SU-DHL-6 (cell line): ENCODE measurements around the gene INPP5K.

ENCODE experiments used
- H2AFZ ChIP-seq: fragments of 200-600 bp; sonication (generic); 2 replicates; pipeline ENCODE4 v1.6.1; 2014; ENCODE audit warnings: low read depth, mild to moderate bottlenecking, moderate library complexity, mixed read lengths, antibody characterized with exemption, low read length; ENCODE audit not compliant: severe bottlenecking
- H3F3A ChIP-seq: fragments of 200-600 bp; shearing (Covaris generic); 2 replicates; pipeline ENCODE4 v1.6.0; 2016; ENCODE audit warnings: antibody characterized with exemption, mild to moderate bottlenecking; ENCODE audit not compliant: insufficient read depth
- H3K27ac ChIP-seq: fragments of 200-600 bp; sonication (generic); 2 replicates; pipeline ENCODE4 v1.5.1; 2016; ENCODE audit warnings: low read depth, mild to moderate bottlenecking, low read length, moderate library complexity, mixed read lengths
- H3K27me3 ChIP-seq: fragments of 200-600 bp; sonication (generic), shearing (Covaris generic); 2 replicates; pipeline ENCODE4 v1.6.0; 2014; ENCODE audit warnings: mild to moderate bottlenecking, low read length
- H3K36me3 ChIP-seq: fragments of 200-600 bp; sonication (generic); 2 replicates; pipeline ENCODE4 v1.6.1; 2014; ENCODE audit warnings: mild to moderate bottlenecking, low read length, mixed read lengths
- H3K4me2 ChIP-seq: fragments of 300-600, 200-600 bp; shearing (Covaris generic), sonication (generic); 2 replicates; pipeline ENCODE4 v1.6.0; 2014; ENCODE audit warnings: low read length, low read depth, mild to moderate bottlenecking; ENCODE audit not compliant: poor library complexity, severe bottlenecking
- H3K4me3 ChIP-seq: fragments of 200-600 bp; sonication (generic); 2 replicates; pipeline ENCODE4 v1.5.1; 2014; ENCODE audit warnings: antibody characterized with exemption, low read length, mild to moderate bottlenecking, mixed read lengths; ENCODE audit not compliant: insufficient read depth, poor library complexity, severe bottlenecking
- H3K79me2 ChIP-seq: fragments of 200-600 bp; sonication (generic); 2 replicates; pipeline ENCODE4 v1.6.1; 2014; ENCODE audit warnings: mild to moderate bottlenecking, low read length, moderate library complexity; ENCODE audit not compliant: insufficient read depth
- H3K9ac ChIP-seq: fragments of 200-600 bp; sonication (generic); 2 replicates; pipeline ENCODE4 v1.7.0; 2014; ENCODE audit warnings: mild to moderate bottlenecking, low read length
- H3K9me2 ChIP-seq: fragments of 200-600 bp; sonication (generic); replicated peaks from 2 replicates; pipeline ENCODE4 v1.6.1; 2014; ENCODE audit warnings: low read length; ENCODE audit not compliant: insufficient read depth
- H3K9me3 ChIP-seq: fragments of 200-600 bp; sonication (generic); 2 replicates; pipeline ENCODE4 v1.6.1; 2014; ENCODE audit warnings: low read length, mixed read lengths; ENCODE audit not compliant: insufficient read depth
- H4K20me1 ChIP-seq: fragments of 200-600 bp; sonication (generic); 2 replicates; pipeline ENCODE4 v1.6.1; 2014; ENCODE audit warnings: low read depth, mild to moderate bottlenecking, antibody characterized with exemption, low read length, moderate library complexity, mixed read lengths
- EZH2phosphoT487 ChIP-seq: fragments of 200-600 bp; sonication (generic), shearing (Covaris generic); conservative IDR thresholded peaks from 2 replicates; pipeline ENCODE4 v1.6.1; 2018; ENCODE audit warnings: mild to moderate bottlenecking, antibody characterized with exemption, low read length, moderate library complexity, mixed read lengths
- TF ChIP-seq, protein P1 (sequence below): fragments of 200-600 bp; sonication (generic); IDR thresholded peaks from one replicate; pipeline ENCODE4 v1.5.1; 2017; ENCODE audit warnings: antibody characterized with exemption, mild to moderate bottlenecking, low read length, moderate library complexity; ENCODE audit not compliant: insufficient read depth, poor library complexity, severe bottlenecking

Gene INPP5K

DNA sequence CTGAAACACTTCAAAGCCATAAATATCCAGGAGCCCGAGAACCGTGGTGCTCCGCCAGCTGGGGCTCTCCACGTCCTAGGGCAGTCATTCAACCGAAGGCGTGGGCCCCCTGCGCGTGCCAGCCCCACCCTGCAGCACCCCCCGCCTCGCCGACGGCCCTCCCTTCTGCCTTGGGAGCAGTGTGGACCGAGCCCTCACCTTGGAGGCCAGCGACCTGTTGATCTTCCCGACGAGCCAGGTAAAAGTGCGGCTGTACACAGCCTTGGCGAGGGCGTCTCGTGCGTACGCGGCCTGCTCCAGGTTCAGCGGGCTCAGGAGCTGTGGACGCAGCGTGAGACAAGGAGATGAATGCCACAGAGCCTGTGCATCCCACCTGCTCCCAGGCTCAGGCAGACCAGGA, 38.0 kb downstream of the INPP5K start:
- Histone ChIP-seq H3K4me3 (no peak overlapping the region), H3F3A (no peaks in the 10 kb centered on the region), H3K36me3 (no peaks in the 10 kb centered on the region), H3K9me3 (no peaks in the 10 kb centered on the region), H3K9me2 (no peaks in the 10 kb centered on the region), H3K79me2 (no peaks in the 10 kb centered on the region), H3K4me2 (no peak overlapping the region), H2AFZ (no peak overlapping the region), H3K9ac (no peak overlapping the region), H4K20me1 (no peaks in the 10 kb centered on the region), H3K27me3 (no peaks in the 10 kb centered on the region), H3K27ac (no peak overlapping the region)
- TF ChIP-seq EZH2phosphoT487 = no peak
- TF ChIP-seq, protein P1, sequence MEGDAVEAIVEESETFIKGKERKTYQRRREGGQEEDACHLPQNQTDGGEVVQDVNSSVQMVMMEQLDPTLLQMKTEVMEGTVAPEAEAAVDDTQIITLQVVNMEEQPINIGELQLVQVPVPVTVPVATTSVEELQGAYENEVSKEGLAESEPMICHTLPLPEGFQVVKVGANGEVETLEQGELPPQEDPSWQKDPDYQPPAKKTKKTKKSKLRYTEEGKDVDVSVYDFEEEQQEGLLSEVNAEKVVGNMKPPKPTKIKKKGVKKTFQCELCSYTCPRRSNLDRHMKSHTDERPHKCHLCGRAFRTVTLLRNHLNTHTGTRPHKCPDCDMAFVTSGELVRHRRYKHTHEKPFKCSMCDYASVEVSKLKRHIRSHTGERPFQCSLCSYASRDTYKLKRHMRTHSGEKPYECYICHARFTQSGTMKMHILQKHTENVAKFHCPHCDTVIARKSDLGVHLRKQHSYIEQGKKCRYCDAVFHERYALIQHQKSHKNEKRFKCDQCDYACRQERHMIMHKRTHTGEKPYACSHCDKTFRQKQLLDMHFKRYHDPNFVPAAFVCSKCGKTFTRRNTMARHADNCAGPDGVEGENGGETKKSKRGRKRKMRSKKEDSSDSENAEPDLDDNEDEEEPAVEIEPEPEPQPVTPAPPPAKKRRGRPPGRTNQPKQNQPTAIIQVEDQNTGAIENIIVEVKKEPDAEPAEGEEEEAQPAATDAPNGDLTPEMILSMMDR = no peak

DNA sequence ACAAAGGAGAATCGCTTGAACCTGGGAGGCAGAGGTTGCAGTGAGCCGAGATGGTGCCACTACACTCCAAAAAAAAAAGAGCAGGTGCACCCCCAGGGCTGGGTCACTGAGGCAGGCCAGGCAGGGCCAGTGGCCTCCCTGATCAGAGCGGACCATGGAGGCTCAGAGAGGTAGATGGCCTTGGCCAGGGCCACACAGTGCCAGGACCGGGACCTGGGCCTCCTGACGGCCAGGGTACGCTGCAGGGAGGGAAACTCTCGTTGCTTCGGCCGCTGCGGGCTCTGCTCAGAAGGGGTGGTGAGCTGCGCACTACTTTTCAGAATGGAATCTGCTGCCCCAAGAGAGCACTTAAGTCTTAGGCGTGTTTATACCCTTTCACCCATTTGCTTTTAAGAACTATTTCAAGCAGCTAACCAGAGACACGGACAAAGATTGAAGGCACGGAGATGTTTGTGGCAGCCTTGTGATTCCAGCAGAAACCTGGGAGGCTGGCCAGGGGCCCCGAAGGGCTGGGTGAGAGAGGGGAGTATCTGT, 41.0 kb downstream of the INPP5K start:
- Histone ChIP-seq H3K36me3 (no peaks in the 10 kb centered on the region), H2AFZ (no peak overlapping the region), H3K4me2 (no peak overlapping the region), H3K9me2 (no peaks in the 10 kb centered on the region), H3K4me3 (no peak overlapping the region), H3F3A (no peaks in the 10 kb centered on the region), H4K20me1 (no peaks in the 10 kb centered on the region), H3K27me3 (no peaks in the 10 kb centered on the region), H3K9me3 (no peaks in the 10 kb centered on the region), H3K79me2 (no peaks in the 10 kb centered on the region), H3K27ac (no peak overlapping the region), H3K9ac (no peak overlapping the region)
- TF ChIP-seq, protein P1 = no peak
- TF ChIP-seq EZH2phosphoT487 = no peak

DNA sequence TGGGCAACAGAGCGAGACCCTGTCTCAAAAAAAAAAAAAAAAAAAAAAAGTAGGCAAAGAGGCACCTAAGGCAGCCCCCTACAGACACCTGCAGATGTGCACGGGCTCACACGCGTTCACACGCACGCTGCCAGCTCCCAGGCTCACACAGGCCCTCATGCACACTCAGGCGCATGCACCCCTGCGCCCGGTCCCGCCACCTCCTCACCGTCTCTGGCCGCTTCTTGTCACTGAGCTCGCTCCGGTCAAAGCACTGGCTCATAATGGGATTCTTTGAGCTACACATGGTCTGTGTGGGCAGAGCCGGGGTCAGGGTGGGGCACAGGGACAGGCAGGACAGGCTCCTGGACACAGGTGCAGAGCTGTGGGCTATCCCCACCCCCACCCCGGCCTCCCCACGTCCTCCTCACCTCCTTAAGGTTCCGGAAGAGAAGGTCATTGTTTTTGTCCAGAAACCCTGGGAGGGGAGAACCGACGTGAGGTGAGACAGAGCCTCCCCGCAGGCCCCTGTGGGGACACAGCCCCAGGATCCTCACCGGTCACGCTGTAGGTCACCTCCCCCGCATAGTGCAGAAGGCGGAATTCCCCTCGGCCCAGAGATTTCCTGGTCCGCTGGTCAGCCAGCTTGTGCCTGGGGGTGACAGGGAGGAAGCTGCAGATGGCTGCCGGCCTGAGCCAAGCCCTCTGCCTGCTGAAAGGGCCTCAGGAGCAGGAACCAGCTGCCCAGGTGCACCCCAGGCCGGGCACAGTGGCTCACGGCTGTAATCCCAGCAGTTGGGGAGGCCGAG, 41.8 kb downstream of the INPP5K start:
- H3K27ac ChIP-seq = no peak overlapping the region
- H3K36me3 ChIP-seq = no peaks in the 10 kb centered on the region
- H3K4me2 ChIP-seq = no peak overlapping the region
- TF ChIP-seq EZH2phosphoT487 = no peak
- TF ChIP-seq, protein P1 = no peak
- no peaks in the 10 kb centered on the region for H3F3A ChIP-seq
- H3K4me3 ChIP-seq = no peak overlapping the region
- no peaks in the 10 kb centered on the region for H3K9me2 ChIP-seq
- no peaks in the 10 kb centered on the region for H4K20me1 ChIP-seq
- H3K79me2 ChIP-seq = no peaks in the 10 kb centered on the region
- no peaks in the 10 kb centered on the region for H3K27me3 ChIP-seq
- H3K9me3 ChIP-seq = no peaks in the 10 kb centered on the region
- H2AFZ ChIP-seq = no peak overlapping the region
- H3K9ac ChIP-seq = no peak overlapping the region
